GM18519 (cell line): Measurements from ENCODE around the gene TRAPPC12.

Source experiments
- ATAC-seq: cut with Tn5 transposase; IDR thresholded peaks from one replicate; pipeline ENCODE4 v1.9.1; 2021; ENCODE audit warnings: mild to moderate bottlenecking, moderate library complexity; ENCODE audit not compliant: unreplicated experiment, low FRiP score

The TRAPPC12 gene

DNA sequence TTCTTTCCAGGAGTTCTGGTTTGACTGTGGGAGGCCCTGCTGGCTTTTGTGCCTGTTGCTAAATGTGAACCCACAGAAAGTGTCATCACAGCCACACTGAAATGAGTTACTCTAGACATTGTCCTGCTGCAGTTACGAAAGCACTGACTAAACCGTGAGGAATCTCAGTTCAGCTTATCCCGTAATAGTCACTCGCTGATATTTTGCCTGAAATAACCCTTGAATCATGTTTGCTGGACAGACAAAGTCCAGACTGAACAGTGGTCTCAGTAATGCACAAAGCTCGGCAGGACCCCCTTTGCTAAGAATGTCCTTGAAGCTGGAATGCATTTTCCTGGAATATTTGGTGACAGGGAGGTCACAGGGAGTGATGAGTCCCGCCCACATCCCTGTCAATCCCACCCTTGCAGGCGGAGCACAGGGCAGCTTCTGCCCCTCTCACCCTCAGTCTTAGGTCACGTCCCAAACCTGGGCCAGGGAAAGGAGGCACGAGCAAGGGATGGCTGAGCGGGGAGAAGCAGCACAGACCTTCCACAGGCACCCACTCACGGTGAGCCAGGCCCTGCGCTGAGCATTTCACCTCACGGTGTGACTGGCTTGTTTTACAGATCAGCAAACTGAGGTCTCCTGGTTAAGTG is 86.5 kb downstream of the TRAPPC12 start:
- ATAC-seq = no peak

DNA sequence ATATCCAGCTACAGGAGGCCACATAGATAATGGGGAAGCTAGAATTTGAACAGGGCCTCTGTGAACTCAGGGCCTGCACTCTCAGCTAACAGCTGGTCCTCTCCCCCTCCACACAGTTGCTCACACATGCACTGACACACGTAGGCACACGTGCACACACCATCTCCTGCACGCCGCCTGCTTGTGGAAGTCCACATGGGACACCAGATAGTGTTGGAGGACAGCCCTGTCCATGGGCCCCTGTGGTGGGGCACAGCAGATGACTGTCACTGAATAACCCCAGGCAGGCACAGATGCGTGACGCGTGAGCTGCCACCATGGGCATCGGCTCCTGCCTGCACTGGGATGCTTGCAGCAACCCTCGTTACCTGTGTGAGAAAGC is 87.0 kb downstream of the TRAPPC12 start:
- no peak for ATAC-seq

DNA sequence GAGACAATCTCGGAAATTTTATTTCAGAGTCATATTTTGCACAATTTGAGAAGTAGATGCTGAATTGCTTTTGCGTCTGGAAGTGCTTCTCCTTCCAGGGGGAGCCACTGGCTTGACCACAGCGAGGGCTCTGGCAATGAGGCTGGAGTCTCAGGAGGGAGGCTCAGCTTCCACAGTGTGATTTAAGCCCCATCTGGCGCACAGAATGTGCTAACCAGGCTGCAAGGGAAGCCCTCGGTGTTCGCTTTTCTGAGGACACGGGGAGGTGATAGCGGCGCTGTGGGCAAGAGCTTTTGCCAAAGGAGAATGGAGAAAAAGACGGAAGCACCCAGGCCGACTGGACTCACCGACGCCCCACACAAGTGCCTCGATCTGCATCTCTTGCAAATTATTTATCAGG is 87.5 kb downstream of the TRAPPC12 start:
- ATAC-seq = no peak

DNA sequence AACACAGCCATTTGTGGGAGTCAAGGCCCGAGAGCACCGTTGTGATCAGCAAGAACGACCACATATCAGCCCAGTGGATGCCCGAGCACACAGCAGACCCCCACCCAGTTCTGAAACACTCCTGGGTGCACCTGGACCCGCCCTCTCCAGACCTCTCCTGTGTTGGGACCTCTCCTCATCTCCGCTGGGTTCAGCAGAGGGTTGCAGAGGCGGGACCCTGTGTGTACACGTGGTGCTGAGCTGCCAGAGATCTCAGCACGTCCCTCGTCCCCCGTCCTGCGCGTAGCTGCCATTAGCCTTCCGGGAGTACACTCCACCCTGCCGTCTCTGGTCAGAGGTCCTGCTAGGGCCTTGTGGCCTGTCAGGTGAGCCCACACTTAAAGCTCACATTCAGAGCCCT is 88.2 kb downstream of the TRAPPC12 start:
- no peak for ATAC-seq

DNA sequence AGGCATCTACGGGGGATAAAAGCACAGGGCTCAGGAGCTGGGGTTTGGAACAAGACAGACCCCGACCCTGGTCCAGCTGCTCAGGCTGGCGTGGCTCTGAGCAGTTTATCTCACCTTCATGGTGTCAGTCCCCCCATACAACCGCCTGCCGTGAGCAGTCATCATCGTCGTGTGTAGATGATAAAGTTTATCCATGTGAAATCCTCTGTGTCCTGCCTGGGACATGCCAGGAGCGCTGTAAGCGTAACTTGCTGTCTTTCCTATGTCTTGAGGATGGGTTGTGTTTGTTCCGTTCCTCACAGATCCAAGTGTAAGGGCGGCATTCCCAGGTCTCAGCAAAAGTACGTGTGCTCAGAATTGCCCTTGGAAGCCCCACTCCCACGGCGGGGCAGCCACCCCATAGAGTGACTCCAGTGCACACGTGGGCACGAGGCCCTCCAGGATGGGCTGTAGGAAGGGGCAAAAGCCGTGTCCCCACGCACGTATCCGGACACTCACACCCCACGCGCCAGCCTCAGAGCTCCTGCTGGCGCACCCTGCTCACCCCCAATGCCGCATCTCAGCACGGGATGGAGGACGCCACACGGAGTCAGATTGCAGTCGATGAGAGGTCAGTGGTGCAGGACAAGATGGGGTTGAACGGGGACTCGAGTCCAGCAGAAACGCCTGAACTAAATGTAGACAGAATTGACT is 88.9 kb downstream of the TRAPPC12 start:
- ATAC-seq = no peak

DNA sequence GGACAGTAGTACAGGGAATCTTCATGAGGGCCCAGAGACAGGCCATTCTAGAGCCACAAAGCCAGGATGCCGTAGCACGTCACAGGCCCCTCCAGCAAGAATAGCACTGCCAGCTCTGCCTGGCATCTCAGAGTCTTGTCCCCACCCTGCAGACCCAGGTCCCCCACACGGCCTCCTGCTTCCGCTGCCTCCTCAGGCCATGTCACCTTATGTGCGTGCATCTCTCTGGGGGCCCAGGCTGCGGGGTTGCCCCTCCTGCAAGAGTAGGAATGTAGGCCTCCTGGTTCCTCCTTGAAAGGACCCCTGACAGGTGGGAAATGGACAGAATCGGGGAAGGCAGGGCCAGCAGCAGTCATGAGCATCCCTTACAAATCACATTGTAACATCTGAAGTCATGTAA is 90.0 kb downstream of the TRAPPC12 start:
- ATAC-seq = no peak

DNA sequence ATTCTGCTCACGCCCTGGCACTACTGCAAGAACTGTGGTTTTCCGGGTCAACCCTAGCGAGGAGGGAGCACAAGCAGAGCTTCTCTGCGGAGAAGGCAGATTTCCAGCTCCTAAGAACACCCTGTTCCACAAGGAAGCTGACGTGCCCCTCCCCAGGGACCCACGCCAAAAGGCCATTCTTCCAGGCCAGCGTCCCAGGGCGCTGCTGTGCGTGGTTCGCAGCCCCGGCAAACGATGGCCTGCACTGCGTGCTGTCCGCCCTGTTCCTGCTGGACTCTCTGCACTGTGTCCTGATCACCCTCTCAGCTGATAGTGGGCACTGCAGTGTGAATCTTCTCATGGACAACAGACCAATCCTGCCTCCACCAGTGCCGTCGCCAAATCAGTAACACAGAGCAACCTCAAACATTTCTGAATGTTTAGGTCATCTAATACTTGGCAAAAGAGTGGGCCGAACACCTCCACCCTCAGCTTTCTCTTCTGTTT is 90.7 kb downstream of the TRAPPC12 start:
- no peak for ATAC-seq

DNA sequence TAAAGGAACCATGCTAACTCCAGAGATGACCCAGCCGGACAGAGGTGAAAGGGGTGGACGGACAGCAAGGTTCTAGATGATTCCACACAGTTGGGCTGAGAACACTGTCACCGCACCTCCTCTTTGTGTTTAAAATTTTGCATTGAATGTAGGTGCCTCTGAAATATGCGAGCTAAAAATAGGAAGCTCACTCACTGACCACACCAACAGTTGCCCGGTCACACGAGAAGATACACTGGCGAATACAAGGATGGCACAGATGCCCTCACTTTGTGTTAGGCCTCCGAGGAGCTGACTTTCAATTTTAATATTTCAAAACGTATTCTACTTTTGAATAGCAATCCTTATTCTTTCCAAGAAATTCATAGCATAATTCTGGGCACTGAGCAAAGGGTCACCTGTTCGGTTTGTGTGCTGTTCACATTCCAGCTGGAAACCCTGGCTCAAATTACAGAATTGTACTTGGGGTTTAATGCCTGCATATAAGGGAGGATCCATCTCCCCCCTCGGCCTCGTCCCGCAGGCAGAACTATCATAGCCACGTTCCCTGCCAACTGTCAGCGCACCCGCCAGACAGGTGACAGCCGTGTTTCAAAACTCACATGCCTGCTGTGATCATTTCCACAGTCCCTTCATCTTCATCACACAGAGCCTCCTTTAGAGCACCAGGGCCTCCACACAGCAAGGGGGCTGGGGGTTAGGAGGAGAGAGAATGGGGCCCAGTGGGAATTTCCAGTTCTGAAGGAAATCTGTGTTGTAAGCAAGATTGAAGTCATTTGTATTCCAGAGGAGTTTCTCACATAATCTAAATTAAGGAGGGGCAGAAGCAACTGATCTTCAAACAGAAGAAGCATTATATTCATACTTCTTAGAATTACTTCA is 91.6 kb downstream of the TRAPPC12 start:
- ATAC-seq = no peak

DNA sequence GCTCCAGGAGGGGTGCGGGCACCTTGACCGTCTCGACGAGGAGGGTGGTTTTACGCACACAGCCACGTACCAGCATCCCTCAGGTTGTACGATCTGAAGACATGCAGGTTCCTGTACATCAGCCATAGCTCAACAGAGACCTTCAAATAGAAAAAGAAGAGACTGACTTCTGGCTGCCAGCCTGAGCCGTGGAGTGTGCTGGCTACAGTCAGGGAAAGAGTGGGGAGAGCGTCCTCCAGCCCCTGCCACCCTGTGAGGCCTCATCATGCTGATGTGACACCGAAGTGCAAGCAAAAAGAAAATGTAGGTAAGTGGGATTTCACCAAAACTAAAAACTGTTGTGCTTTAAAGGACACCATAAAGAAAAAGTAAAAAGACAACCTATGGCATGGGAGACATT is 92.8 kb downstream of the TRAPPC12 start:
- no peak for ATAC-seq

DNA sequence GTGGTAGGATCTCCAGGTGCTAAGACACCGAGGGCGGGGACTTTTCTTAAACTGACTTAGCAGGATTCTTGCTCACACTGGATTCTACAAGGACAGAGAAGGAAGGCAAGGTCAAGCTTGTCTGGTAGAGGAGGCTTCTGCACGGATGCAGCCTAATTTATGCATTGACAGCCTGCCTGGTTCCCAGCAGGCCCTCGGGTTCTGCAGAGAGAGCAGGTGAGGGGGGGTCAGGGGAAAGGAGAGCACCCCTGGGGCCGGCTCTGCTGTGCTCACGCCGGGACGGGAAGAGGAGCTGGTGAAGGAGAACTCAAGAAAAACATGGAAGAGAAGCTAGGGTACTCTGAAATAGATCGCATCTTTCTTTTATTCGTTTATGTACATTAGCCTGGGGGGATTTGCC is 93.5 kb downstream of the TRAPPC12 start:
- no peak for ATAC-seq

DNA sequence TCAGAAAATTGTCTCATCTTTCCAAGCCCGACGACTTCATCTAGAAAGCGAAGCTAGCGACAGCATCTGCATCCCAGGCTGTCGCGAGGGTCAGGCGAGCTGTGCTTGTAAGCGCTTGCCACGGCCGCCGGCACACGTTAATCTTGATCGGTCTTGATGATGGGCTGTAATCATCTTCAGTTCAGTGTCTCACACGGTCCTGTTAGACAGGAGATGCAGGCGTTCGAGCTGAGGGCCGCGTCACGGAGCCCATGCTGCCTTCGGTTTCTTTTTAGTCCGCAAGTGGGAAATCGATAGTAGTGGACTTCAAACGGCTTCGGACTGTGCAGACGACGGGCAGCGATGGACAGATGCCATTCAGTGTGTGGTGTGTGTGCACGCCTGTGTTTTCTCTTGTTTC is 96.3 kb downstream of the TRAPPC12 start:
- ATAC-seq = no peak

DNA sequence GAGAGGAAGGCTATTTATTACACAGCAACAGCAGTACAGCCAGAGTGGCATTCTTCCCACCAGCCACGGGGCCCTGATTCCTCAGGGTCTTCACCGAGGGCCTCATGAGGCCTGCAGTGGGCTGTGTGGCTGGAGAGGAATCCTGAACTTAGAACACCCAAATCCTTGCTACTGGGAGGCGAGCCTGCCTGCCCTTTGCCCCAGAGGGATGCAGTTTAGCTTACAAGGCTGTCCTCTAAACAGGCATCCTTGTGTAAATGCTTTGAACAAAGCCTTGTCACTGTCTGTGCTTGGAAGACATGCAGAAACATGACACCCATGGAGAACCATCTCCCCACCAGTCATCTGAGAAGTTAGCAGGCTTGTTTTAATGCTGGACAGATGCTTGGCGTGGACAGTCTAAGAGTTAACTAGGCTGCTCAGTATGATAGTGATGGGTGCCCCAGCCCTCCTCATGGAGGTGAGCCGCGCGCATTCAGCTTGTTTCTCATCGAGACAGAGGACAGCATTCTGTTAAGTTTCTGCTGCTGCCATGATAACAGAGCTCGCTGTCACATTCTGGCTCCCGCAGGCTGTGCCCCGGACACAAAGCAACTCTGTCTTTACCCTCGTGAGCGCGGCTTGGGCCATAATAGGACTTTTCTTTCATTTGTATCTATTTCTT is 97.0 kb downstream of the TRAPPC12 start:
- no peak for ATAC-seq

DNA sequence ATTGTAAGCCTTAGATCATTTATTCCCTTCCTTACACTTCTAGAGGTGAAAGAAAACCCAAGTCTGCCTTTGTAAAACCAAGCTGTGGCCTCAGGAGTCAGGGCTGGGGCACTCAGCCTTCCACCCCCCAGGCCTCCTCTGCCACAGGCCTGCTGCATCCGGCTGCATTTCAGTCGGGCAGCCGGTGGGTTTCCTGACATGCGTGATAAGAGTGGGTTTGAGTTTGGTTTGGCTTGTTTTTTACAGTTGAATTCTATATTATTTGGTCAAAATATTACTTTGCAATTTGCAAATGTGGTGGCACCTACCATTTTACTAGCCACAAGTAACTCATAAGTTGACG is 97.5 kb downstream of the TRAPPC12 start:
- no peak for ATAC-seq

DNA sequence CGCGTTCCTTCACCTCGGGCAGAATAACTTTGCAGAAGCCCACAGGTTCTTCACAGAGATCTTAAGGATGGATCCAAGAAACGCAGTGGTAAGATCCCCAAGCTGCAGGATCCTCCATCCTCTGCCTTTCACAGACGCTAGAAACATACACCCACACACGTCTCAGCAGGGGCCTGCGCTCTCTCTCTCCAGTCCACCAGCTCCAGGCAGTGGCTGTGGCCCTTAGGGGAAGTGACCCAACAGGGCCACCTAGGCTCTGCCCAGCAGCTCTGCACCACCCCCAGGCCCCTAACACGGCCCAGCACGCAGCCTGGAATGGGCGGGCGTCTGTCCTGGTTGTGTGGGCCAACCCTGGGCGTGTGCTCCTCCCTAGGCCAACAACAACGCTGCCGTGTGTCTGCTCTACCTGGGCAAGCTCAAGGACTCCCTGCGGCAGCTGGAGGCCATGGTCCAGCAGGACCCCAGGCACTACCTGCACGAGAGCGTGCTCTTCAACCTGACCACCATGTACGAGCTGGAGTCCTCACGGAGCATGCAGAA is 99.4 kb downstream of the TRAPPC12 start:
- ATAC-seq = no peak

DNA sequence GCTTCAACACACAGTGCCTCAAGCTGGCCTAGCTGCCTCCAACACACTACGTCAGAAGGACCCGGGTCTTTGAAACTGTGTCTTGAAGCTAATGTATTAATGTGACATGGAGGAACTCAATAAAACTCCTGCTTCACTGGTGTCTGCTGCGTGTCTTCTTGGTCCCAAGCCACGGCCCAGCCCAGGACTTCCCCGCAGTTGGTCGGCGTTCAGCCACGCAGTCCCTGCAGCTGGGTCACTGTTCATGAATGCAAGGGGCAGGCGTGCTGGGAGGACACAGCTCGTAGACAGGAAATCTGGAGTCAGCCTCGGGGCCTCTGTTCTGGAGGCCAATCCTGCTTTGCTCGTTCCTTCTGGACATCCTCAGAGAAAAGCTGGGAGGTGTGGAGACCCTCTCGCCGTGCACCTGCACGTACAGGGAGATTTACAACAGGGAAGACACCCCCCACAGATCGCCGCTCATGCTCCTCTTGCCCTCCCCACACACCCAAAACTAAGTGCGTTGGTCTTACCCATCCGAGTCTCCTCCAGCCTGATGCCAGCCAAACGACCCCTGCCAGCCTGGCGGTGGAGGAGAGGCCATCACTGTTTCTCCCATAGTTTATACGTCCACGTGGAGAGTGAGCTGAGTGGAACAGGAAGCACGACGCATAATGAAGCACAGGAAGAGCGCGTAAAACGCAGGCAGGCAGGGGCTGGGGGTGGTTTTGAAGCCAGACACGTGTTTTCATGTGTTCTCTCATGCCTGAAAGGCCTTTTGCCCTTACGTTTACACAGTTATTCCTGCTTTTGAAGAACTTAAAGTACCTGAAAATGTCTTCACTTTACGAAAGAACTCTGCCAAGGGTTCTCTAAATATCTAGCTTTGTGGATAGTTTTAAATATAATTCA is 100.2 kb downstream of the TRAPPC12 start:
- no peak for ATAC-seq

DNA sequence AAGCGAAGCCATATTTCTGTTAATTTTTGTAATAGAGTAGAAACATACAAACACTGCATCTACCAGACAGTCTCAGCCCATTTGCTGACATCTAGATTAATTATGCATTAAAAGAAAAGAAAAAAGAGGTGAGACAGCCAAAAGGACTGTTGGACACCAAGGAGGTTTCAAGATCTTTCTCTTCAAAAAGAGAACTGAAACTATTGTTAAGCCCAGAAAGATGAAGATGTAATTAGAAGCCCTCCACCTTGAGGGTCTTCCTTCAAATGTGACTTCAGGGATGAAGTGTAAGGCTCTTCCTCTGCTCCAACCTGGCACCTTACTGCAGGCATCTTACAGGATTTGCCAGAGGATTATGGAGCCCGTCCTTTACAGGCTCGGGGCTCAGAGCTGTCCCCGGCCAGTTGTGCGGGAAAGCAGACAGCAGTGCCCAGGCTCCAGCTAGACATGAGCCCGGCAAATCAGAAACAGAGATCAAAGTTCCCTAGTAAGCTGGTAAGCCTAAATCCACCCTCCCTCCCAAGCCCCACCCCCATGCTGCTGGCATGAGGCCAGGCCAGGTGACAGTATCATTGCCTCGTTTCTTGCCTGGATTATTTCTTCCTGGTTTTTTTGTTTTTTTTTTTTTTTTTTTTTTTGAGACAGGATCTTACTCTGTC is 101.0 kb downstream of the TRAPPC12 start:
- no peak for ATAC-seq

DNA sequence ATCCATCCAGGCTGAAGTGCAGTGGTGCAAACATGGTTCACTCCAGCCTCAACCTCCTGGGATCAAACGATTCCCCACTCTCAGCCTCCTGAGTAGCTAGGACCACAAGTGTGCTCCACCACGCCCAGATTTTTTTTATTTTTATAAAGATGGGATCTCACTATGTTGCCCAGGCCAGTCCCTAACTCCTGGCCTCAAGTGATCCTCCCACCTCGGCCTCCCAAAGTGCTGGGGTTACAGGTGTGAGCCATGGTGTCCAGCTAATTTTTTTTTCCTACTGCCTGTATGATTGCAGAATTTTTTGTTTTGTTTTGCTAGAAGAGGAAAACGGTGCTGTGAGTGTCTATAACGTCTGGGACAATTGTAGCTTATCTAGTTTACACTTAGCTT is 101.5 kb downstream of the TRAPPC12 start:
- ATAC-seq = no peak

DNA sequence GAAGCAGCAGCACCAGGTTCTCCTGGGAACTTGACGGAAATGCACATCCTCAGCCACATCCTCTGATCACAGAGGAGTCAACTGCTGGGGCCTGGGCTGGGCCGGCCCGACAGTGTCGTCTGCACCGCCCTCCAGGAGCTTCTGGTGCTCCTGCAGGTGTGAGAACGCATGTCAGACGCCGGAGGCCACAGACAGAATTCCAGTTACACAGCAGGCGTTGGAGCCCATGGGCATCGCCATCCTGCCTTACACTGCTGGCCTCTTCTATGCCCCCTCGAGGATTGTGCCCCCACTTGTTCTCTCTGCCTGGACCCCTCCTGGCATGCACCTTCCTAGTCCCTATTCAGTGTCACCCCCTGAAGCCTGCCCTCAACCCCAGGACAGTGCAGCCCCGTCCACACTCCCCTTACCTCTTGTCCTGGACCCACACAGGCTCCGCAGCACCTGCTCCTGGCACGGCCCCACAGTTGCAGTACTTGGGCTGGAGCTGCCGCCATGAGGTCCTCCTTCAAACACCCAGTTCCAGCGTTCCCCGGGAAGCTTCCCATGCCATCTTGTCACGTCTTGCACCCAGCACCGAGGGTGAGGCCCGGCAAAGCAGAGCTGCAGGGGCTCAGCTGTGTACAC is 102.4 kb downstream of the TRAPPC12 start:
- ATAC-seq = no peak

DNA sequence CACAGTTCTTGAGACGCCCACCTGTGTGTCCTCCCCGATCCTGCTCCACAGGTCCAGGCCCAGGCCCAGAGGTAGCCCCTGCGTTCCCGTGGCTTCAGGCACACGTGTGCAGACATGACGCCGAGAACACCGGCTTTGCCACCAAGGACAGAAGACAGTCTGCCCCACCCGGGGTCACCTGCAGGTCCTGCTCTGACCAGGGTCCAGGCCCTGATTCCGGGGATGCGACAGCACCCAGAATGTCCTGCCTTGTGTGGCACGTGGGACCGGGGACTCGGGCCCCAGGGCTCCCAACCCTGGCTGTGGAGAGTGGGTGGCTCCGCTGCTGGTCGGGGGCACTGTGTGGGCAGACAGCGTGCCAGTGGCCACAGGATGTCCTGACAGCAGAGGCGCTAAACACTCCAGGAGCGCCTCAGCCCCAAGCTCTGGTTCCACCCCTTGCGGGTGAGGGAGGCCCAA is 102.9 kb downstream of the TRAPPC12 start:
- ATAC-seq = no peak
